Measurements from ENCODE around the gene ECHDC1. TPM values are rescaled to one million over a fixed set of nuclear protein-coding genes. Genes with fewer than 3 reads are reported as not detected.

The ECHDC1 gene
- total and polyA plus RNA-seq, 2 of the 8 experiments (the other 6 are each of a cell fraction or from before 2014, with no cell fraction given), result 11.3 to 60.5 TPM

- TF ChIP-seq RFX5 (IDR thresholded peaks at IDR 0.05; ENCODE audit: borderline replicate concordance, low read depth, low read length) (no peak), TAF1 (IDR thresholded peaks at IDR 0.05; ENCODE audit: low read depth, low read length) (no peak), TCF12 (IDR thresholded peaks at IDR 0.05; ENCODE audit: low read depth, low read length) (no peak), SP4 (IDR thresholded peaks at IDR 0.05; ENCODE audit: low read length) (no peak), NANOG (IDR thresholded peaks at IDR 0.05; ENCODE audit: insufficient read depth, low read depth, low read length, poor library complexity, severe bottlenecking) (no peak), TEAD4 (IDR thresholded peaks at IDR 0.05; ENCODE audit: low read depth, low read length) (no peak)
Measured at GRCh38 chr6:127288705-127289104, 54.7 kb downstream of the ECHDC1 start (continued).
